GM11168 (cell line): Measurements from ENCODE around the gene ONECUT2.
"Not testable (repeated sequence)": the region's sequence is repeated elsewhere in the genome, so short reads cannot be mapped to it uniquely, and the experiment has no call there.

Source experiments
- in situ Hi-C: fragments of 300-500 bp; cut with MboI; formaldehyde crosslinking; loops from one replicate; pipeline ENCODE4 v1.12.0; 2022; ENCODE audit warnings: low sequenced_read_pairs; ENCODE audit not compliant: unreplicated experiment

The ONECUT2 gene

DNA sequence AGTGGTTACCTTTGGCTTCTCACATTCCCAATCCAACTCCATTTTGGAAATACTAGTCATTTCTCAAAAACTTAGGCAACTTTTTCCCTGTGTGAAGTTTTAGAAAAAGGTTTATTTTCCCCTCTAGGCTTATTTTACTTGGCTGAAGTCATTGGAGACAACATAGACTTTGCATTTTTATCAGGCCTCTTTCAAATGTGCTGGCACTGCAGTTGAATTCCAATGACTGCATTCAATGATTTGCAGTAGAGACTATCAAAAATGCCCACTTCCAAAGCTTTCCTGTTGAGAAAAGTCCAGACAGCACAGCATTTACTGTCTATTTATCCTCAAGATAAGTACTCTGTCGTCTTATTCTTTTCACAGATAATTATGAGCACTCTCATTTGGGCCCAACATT is 70.1 kb downstream of the ONECUT2 start:
- in situ Hi-C loops: no loop called here

DNA sequence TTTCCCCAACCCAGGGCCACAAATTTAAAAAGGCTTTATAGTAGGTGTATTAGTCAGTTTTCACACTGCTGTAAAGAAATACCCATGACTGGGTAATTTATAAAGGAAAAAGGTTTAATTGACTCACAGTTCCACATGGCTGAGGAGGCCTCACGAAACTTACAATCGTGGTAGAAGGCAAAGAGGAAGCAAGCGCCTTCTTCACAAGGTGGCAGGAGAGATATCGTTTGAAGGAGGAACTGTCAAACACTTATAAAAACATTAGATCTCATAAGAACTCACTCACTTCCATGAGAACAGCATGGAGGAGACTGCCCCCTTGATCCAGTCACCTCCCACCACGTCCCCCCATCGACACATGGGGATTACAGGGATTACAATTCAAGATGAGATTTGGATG is 80.9 kb downstream of the ONECUT2 start:
- in situ Hi-C loops: no loop called here

DNA sequence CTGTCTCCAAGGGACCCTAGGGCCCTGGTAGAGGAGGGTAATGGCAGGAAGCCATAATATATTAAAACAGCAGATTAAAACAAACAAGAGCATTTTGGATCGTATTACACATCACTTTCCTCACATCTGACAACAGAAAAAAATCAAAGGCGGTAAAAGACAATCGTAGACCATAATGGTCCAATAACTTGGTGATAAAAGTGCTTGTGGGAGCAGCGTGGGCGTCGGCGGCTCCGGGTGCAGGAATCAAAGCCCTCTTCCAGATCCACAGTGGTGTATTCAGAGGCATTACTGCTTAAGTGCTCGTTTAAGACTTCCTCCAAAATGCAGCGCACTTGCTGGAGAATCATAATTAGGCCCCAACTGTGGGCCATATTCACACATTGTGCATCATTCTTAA is 83.4 kb downstream of the ONECUT2 start:
- in situ Hi-C loops: no loop called here

DNA sequence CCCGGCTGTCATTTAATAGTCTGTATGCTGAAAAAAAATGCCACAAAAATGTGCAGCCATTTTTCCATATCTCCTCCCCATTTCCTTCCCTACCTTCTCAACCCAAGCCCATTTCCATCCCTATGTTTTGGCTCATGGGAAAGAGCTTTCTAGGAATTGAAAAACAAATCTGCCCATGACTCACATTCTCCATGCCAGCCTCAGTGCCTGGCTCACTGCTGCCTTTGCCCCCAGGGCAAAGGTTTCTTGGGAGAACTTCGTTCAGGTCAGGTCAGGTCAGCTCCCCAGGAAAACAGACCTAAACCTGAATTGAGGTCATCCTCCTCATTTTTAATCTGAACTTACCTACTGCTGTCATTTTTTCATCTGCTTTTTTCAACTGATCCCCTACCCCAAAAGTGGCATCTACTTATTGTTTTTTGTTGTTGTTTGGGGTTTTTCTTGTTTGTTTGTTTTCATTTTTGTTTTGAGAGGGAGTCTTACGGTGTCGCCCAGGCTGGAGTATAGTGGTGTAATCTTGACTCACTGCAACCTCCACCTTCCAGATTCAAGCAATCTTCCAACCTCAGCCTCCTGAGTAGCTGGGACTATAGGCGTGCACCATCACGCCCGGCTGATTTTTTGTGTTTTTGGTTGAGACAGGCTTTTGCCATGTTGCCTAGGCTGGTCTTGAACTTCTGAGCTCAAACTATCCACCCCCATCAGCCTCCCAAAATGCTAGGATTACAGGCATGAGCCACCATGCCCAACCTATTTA is 84.7 kb downstream of the ONECUT2 start:
- in situ Hi-C loops: no loop called here

DNA sequence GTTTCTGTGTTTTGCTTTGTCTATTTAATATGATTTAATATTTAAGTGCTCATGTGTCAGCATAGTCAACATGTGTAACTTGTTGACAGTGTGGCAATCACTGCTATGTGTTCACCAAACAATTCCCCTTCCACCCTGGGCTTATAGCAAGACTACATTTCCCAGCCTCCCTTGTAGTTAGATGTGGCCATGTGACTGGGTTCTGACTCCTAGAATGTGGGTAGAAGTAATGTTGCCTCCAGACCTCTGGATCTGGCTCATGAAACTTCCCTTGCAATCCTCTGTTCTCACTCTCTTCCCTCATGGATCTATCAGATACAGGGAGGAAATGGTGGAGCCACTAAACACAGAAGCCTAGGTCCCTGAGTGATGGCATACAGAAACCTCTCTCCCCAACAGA is 87.2 kb downstream of the ONECUT2 start:
- in situ Hi-C loops: not testable (repeated sequence)

DNA sequence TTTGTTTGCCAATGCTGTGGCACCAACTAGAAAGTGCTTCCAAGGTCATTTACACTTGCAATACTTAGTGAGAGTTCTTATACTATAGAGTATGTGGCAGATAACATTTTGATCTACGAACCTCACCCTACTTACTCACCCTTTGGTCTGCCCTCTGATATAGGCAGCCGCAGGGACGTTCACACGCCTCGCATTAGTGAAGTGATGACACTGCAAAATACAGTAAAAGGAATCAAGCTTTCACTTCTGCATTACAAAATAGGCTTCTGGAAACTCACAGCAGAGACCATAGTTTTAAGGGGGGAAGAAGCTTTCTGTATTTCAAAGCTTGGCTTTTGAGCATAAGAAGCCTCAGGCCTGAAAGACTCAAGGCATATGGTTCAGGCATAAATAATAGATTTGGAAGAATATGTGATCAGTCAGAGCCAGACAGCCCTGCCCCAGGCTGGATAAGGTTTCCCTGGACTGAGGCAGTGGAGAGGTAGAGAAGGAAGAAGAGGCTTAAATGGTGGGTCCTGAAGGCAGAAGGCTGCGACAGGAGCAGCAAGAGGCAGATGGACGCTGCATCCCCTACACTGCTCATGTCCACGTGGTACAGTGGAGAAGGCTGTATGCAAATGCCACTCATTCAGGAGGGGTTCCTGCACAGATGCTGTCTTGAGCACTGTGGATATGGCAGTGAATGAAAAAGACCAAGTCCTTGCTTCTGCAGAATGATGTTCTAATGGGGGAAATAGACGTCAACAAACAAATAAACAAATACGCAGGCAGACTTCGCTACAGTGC is 88.2 kb downstream of the ONECUT2 start:
- in situ Hi-C loops: no loop called here

DNA sequence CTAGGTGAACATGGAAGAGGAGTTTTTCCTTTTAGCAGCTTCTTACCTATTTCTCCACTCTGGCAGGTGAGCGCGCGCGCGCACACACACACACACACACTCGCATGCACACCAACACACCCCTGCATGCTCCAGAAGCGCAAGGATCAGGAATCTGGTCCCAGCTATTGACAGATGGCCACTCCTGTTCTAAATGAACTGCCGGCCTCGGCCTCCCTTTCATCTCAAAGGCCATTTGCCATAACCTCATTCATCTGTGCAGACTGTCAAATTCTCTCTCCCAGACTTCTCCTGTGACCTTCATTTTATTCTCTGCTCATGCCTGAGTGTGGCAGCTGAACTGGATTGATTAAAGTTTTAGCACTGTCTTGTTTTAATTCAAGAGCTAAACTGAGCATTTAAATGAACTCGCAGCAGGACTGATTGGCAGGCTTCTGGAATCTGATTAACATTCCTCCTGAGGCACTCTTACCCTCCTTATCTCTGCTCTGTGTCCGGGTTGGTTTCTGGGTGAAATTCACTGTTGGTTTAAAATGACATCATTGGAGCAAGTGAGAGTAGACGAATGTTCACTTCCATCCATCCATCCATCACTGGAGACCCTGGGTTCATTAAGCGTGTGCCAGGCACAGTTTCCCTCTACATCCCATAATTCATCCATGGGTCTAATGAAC is 92.5 kb downstream of the ONECUT2 start:
- in situ Hi-C loops: no loop called here

DNA sequence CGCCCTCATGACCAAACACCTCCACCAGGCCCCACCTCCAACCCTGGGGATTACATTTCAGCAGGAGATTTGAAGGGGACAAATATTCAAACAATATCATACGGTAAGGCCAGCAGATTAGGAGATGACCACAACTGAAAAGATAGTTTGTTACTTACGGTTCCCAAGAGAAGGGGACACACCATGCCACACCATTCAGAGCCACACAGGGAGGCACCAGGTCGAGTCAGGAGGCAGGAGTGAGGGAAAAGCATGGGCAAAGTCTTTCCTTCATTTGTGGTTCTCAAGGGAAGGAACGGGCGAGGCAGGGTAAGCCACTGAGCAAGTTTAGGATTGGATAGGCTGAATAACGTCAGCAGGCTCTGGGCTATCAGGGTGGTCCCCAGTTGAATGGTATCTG is 94.0 kb downstream of the ONECUT2 start:
- in situ Hi-C loops: no loop called here

DNA sequence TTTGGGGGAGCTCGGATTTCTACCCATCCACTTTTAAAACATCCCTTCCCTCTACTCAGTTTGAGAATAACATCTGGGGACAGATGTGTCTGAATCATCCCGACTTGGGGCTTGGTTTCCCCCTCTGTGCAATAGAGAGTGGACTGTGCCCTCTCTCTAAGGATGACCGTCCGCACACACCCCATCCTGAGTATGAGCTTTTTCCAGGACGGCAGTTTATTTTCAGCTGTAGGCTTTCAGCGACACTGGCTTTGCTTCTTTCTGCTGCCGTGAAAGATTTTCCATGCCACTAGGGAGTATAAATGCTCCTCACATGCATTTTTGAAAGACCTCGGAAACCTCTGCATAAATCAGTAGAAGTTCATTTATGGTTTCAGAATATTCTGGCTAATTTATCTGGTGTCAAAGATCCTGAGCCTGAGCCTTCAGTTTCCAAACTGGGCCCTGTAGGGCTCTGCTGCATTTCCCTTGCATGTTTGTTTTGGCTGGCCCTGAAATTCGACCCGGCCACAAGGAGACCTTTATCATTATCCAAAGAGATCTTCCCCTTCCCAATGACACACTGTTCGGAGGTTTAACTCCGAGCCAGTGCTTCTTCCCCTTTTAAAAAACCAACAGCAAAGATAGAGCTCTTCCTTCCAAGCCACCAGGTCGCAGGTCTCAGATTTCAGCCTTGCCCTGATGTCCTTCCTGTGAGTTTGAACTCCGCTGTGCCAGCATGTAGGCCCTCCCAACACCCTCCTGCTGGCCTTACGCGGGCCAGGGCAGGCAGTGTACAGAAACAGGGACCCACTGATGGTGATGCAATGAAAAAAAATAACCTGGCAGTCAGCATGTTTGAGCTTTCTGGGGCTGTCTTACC is 98.1 kb downstream of the ONECUT2 start:
- in situ Hi-C loops: no loop called here

DNA sequence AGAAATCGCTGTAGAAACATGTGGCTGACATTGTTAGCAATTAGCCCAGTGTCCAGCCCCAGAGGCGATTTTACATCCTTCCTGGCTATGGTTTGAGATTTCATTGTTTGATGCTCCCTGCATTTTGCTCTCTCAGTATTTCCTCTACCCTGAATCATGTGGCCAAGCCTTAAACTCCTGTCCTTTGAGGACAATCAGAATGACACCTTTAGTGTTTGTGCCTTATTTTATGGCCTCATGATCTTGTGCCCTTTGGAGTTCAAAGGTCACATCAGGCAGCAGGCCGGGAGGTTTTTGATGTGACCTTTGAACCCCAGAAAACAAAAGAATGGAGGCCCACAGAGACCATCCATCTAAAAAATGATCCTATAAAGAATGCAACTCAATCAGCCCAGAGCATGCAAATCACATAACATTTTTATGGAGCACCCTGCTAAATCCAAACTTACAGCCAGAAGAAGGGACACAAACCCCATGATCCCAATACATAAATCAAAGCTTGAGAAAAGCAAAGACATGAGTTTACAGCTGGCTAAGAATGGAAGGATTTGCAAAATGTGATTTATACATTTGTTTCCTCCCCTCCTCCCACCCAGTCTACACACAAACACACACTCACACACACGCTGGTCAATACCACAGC is 98.8 kb downstream of the ONECUT2 start:
- in situ Hi-C loops: no loop called here

DNA sequence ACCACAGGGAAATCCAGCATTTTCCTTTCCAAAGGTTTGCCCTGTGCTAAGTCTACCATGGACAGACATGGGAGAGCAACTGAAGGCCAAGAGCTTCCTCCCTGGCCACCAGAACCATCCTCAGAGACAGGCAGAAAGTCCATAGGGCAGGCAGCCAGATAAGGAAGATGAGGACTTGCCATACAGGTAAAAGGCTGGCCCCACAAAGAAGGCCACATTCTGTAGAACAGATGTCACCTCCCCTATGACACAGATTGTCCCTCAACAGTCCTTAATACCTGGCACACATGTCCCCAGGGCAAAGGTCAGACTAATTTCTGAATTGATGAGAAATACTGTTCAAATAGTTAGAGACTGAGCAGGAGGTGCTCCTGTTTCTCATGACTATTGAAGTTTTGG is 99.3 kb downstream of the ONECUT2 start:
- in situ Hi-C loops: no loop called here

DNA sequence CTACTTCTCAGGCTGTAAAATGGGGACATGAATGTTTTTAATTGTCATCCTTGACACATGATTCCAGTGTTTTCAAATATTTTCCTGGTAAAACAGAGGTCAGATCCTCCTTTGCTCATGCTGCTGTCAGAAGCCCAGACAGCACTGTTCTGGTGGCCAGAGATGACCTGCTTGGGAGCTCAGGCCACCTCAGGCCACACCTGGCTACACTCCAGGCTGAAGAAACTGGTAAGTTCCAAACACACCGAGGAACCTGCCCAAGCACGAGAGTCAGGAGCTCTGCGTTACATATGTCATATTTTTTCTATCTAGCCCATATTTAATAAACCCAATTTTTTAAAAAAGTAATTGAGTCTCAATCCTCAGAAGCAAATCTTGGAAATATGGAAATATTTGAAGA is 103.4 kb downstream of the ONECUT2 start:
- in situ Hi-C loops: no loop called here

DNA sequence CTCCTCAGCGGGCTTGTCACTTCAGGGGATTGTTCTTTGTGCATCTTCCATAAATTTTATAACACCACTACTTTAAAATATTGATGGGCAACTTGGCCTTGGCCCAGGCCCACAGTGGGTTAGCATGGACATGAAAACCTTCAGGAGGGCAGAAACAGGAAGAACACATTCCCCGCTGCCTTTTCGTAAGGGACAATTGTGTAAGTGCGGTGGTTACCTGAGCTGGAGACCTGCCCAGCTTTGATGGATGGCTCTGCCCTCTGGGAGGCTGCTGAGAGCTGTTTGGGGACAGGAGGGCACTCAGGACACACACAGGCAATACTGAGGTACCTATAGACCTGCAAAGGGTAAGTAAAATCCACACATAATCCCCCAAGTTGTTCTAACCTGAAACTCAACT is 104.5 kb downstream of the ONECUT2 start:
- in situ Hi-C loops: no loop called here
